ENCODE measurements around the gene CACNA1B.

GRCh38 chr9:138120072-138120471, 242.5 kb downstream of the CACNA1B start:
- no peak for TF ChIP-seq CTCF (conservative IDR thresholded peaks at IDR 0.05; ENCODE audit: low read depth, low read length)
- TF ChIP-seq EZH2 (IDR thresholded peaks at IDR 0.05; ENCODE audit: borderline replicate concordance, low read depth, low read length, poor library complexity, severe bottlenecking): no peak
